GM18867 (cell line): ENCODE measurements around the gene NME7.
"Not testable (repeated sequence)": the region's sequence is repeated elsewhere in the genome, so short reads cannot be mapped to it uniquely, and the experiment has no call there.

Source experiments
- ATAC-seq: cut with Tn5 transposase; IDR thresholded peaks from one replicate; pipeline ENCODE4 v1.9.1; 2021; ENCODE audit warnings: mild to moderate bottlenecking, moderate library complexity; ENCODE audit not compliant: unreplicated experiment

Gene NME7

DNA sequence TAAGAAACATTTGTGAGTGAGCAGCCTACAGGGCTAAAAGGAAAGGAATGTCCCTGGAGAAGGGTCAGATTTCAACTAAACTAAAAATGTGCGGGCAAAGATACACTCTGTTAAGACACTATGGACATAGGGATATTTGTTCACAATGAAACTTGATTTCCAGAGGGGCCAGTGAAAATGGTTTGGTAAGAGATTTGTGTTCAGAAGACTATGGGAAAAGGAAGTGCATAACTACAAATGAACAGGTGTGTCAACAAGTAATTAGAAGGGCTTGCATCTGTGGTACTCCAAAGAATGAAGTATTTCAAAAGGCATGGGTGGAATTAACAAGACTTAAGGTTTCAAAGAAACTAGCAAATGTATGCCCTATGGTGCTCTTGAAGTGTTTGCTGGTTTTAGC, 60.4 kb downstream of the NME7 start:
- ATAC-seq, result no peak

DNA sequence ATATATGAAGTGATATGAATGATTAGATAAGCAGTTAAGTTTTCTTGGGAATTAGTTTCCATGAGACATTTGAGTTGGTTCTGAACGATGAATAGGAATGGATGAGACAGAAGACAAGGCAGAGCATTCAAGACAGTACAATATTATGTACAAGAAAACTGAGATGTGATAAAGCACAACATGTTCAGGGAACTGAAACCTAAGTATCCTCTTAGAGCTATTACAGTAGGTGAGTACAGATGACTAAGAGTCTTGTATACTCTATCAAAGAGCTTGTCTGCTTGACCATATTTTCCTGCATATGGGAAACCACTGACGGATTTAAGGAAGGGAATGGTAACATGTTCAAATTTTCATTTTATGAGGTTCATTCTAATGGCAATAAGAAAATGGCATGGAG, 61.6 kb downstream of the NME7 start:
- no peak for ATAC-seq

DNA sequence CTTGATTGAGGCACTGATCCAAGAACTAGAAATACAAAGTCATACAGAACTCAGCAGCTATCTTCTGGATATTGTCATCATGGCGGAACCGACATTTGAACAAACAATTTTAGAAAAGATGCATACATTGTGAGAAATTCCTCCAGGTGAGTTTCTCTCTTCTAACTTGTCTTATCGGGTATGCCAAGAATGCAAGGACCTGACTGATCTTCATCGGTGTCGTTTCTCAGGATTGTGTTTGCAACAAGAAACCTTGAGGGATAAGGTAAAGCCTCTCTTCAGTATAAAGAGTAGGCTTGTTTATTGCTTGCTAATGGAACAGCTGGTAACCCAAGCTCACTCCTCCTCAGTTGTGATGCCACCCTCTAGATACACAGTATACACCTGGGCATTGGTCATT, 62.2 kb downstream of the NME7 start:
- ATAC-seq, result no peak

DNA sequence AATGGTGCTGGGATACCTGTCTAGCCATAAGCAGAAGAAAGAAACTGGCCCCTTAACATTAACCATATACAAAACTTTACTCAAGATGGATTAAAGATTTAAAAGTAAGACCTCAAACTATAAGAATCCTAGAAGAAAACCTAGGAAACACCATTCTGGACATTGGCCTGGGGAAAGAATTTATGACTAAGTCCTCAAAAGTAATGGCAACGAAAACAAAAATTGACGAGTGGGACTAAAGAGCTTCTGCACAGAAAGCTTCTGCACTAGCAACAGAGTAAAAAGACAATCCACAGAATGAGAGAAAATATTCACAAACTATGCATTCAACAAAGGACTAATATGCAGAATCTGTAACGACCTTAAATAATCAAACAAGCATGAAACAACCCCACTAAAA, 66.7 kb downstream of the NME7 start:
- no peak for ATAC-seq

DNA sequence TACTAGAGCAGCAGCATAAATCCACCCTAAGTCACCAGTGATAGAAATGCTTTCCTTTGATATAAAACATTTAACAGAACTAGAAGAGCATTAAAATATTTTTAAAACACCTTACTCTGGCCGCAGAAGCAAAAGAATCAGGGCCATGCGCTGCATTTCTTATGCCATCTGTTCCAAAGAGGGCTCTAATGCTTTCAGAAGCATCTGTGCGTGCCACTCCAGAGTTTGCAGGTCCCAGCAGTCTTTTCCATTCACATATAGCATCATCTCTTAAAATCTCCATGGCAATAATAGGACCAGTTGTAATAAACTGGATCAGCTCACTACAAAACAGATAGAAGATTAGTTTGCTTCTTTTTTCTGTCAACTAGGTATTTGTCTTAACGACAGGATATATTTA, 69.2 kb downstream of the NME7 start:
- ATAC-seq, result no peak

DNA sequence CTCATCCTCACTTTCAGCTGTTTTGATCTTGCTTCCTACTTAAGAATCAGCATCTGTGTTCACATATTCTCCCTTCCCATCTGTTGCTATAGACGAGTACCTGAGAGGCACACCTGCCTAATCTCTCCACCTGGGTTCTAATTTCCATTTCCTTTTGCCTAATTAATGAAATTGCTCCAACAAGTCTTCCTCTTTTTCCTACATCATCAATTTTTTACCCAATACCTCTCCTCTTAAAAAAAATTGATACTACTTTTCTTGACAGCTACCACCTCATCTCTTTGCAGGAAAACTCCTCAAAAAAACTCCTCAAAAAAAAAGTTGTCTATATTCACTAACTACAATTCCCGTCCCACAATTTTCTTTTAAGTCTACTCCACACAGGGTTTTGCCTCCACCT, 71.8 kb downstream of the NME7 start:
- ATAC-seq, result no peak

DNA sequence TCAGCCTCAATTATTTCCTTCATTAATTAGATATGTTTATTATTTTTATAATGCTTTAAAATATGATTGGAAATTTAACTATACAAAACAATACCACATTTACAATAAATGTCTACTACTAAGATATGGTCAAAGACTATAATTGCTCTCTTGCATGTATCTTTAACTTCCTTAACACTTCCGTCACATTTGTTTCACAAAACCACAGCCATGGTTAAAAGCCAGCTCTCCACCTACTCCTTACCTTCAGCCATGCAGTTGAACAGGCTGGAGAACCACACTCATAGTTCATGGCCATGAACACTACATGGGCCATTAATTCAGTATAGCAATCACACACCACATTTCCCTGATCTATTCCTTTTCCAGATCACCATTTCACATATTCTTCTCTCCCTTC, 72.2 kb downstream of the NME7 start:
- ATAC-seq, result no peak

DNA sequence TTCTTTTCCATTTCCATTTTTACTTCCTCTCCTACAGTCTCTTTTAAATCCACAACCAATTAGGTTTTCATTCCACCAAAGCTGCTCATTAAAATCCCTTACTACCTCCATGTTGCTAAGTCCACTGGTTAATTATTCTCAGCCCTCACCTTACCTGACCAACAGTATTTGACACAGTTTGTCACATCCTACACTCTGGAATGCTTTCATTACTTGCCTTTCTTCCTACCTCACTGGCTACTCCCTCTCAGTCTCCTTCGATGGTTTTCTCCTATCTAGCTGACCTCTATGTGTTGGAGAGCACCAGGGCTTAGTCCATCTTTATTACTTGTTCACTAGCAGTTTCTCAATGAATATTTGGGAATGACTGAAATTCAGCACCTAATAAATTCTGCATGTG, 78.6 kb downstream of the NME7 start:
- ATAC-seq, result no peak

DNA sequence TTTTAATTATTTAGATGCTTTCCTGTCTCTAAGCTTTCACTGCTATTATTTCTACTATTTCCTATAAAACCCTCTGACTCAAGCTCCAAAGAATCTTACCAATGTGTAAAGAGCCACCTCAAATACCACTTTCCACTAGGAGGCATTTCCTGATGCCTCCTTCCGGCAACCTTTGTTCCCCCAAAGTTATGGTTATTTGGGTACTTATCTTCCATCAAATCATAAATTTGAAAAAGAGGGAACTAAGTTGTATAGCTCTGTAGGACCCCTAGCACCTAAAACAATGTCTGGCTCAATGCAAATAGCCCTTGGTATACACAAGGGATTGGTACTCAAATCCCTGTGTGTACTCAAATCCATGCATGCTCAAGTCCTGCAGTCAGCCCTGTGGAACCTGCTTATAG, 79.6 kb downstream of the NME7 start:
- ATAC-seq, result no peak

DNA sequence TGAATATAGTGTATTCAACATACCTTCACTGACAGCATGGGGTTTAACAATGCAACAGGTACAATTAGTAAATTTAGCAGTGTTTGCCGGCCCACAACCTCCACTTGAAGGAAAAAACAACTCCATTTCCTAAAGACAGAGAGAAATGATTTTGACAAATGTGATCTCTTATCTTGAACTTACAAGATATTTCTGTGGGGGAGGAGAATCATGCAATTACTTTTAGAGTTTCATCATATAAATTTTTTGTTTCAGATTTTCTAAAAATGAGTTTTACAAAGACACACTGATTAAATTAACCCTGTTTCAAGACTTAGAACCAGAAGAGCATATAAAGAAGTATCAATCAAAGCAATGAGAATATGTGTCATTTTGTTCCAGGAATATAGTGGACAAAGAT, 80.3 kb downstream of the NME7 start:
- ATAC-seq, result no peak

DNA sequence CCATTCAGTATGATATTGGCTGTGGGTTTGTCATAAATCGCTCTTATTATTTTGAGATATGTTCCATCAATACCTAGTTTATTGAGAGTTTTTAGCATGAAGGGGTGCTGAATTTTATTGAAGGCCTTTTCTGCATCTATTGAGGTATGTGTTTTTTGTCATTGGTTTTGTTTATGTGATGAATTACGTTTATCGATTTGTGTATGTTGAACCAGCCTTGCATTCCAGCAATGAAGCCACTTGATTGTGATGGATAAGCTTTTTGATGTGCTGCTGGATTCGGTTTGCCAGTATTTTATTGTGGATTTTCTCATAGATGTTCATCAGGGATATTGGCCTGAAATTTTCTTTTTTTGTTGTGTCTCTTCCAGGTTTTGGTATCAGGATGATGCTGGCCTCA, 86.0 kb downstream of the NME7 start:
- ATAC-seq, result not testable (repeated sequence)

DNA sequence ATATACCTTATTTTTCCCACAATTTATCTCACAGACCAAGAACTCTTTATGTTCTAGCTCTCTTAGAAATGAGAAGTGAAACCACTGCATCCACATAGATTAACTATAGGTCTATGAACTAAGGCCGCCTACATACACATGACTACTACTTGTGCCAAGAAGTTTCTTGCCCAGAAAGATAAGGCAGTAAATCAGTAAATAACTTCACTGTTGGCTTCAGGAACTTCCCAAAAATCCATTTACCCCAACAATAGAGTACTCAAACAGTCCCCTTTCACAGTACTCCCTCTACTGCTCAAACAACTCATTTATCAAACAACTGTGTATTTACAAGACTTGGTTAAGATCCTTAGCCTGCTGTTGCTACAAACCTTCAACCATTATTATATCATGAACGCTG, 96.5 kb downstream of the NME7 start:
- no peak for ATAC-seq

DNA sequence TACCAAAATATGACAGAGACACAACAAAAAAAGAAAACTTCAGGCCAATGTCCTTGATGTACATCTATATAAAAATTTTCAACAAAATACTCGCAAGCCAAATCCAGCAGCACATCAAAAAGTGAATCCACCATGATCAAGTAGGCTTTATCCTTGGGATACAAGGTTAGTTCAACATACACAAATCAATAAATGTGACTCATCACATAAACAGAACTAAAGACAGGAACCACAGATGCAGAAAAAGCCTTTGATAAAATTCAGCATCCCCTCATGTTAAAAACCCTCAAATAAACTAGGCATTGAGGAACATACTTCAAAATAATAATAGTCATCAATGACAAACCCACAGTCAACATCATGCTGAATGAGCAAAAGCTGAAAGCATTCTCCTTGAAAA, 101.5 kb downstream of the NME7 start:
- ATAC-seq, result no peak

DNA sequence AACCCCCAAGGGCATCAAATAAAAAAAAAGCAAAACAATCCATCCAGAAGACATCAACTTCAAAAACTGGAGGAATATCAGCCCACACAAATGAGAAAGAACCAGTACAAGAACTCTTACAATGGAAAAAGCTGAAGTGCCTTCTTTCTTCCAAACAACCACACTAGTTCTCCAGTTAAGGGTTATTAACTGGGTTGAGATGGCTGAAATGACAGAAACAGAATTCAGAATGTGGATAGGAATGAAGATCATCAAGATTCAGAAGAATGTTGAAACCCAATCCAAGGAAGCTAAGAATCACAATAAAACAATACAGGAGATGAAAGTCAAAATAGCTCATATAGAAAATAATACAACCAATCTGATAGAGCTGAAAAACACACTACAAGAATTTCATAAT, 104.5 kb downstream of the NME7 start:
- no peak for ATAC-seq

DNA sequence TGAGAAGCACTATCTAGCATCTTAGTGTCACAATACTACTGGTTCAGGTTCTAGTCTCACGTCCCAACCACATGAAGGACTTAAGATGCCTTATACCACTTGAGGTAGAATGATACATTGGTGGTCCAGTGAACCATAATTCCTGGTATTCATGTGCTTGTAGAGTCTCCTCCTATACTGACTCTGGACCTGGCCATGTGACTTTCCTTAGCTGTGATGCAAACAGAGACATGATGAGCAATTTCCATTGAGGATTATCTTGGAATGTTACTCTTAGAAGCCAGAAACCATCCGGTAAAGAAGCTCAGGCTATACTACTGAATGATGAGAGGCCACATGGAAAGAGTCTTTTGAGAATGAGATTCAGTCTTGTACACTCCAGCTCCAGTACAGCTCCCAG, 105.7 kb downstream of the NME7 start:
- no peak for ATAC-seq

DNA sequence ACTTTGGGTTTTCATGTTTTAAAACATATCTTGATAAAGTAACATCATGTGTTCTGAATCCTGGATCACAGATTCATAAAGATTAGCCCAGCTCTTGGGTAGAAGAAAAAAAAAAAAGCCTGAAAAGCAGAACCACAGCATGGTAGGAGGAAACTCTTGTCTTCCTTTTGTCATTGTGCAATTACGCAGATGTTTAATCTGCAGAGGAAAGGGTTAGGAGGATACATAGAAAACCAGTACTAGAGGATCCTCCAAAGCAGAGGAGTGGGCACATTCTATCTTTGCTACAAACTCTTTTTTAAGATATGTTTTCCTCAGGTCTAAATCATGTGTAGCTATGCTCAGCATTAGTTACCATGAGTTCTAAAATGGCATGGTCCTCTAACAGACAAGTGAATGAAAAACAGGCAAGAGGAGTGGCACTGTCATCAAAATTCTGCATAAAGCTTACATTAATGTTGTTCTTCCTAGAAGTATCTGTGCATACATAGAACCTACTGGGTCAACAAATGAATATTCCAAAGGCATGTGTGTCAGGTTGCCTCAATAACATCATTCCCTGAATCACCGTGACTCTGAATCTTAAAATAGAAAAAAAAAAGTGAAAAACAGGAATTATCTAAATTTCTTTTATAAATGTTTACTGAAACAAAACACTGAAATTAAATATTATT, 107.0 kb downstream of the NME7 start:
- no peak for ATAC-seq

DNA sequence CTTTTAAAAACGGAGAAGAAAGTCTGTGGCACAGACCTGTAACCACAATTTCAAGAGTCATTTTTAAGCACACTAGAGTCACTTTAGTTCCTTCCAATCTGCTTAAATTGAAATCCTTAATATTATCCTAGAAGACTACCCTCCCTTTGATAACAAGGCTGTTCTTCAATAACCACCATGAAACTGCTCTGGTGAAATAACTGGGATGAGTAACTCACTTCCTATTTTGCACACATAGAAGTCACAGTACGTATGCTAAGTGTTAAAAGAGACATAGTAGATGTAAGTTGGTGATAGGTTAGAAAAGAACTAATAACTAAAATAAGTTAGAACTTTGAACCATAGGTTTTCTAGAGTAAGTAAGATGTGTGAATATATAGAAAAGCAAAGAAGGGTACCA, 107.8 kb downstream of the NME7 start:
- no peak for ATAC-seq

DNA sequence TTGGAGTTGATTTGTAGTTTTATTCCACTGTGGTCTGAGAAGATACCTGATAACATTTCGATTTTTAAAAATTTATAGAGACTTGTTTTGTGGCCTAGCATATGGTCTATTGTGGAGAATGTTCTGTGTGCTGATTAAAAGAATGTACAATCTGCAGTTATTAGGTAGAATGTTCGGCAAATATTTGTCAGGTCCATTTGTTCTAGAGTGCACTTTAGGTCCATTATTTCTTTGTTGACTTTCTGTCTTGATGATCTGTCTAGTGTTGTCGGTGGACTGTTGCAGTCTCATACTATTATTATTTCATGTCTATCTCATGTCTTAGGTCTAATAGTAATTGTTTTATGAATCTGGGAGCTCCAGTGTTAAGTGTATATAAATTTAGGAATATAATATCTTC, 116.8 kb downstream of the NME7 start:
- ATAC-seq, result no peak

DNA sequence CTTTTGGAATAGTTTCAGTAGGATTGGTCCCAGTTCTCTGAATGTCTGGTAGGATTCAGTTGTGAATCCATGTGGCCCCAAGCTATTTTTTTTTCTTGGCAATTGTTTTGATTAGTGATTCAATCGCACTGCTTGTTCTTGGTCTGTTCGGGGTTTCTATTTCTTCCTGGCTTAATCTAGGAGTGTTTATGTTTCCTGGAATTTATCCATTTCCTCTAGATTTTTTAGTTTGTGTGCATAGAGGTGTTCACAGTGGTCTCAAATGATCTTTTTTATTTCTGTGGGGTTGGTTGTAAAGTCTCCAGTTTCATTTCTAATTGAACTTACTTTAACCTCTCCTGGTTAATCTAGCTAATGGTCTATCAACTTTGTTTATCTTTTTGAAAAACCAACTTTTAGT, 117.6 kb downstream of the NME7 start:
- ATAC-seq, result no peak

DNA sequence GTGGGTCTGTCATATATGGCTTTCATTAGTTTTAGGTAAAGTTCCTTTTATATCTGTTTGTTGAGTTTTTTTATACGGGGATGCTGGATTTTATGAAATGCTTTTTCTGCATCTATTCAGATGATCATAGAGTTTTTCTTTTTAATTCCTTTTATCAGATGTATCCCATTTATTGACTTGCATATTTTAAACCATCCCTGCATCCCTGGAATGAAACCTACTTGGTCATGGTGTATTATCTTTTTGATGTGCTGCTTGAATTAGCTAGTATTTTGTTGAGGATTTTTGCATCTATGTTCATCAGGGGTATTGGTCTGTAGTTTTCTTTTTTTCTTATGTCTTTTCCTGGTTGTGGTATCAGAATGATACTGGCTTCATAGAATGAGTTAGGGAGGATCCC, 118.0 kb downstream of the NME7 start:
- no peak for ATAC-seq

DNA sequence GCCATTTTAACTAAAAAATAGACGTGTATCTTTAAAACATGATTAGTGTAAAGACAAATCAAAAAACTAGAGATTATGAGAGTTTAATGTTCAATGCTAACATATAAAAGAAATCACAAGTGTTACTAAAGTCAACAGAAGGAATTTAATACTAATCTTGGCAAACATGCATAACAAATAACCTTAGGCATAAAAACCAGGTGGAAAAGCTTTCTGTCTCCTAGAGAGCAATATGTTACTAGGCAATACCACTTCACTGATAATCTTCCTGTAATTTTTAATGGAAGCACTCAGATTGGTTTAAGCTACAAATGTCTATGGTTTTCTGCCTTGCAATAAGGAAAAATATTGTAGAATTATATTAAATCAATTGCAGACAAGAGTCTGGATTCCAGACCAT, 121.9 kb downstream of the NME7 start:
- no peak for ATAC-seq

DNA sequence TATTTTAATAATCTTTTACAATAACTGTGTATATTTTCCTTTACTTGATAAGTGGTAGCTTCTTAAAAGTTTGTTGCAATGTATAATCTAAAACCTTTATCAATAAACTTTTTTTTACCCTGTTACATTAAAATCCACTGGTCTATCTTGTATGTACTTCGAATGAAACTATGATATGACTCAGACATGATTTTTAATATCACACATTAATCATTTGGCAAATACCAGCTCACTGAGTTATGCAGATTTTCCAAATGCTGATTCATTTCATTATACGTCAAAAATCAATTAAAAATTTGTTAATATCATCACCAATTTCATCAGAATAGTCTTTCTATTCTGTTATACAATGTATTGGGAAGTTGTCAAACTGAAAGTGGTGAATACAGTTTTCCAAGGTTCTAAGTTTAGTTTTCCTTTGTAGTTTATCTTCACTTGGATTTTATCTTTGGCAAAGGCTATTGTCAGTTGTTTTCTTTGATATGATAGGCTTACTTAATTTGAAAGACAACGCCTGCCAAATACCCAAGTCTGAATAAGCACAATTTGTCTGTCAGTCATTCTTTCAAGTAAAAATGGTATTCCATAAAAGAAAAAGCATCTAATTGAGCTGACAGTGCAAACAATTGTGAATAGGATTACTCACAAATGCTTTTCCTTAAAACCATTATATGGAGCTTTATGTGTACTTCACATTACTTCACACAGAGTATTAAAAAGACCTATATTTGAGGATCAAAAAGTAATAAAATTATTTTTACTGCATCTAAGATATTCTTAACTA, 127.0 kb downstream of the NME7 start:
- ATAC-seq, result no peak

DNA sequence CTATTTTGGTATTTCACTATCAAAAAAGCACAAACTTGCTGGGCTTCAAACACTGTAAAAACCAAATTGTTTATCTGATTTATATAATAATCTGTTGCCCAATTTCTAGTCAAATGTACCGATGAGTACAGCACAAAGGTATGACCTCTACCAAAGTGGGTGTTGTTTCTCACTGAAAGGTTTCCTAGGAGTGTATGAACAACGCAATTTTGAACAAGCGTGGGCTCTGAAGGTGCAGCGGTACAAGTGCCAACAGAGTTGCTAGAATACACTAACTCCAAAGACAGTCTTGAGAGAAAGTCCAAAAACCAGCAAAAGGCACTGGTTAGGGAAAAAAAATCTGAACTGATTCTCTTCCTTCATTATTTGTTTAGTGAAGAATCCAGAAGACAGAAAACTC, 130.7 kb downstream of the NME7 start:
- ATAC-seq, result no peak
